ENCODE results near the gene DTNA.

DNA sequence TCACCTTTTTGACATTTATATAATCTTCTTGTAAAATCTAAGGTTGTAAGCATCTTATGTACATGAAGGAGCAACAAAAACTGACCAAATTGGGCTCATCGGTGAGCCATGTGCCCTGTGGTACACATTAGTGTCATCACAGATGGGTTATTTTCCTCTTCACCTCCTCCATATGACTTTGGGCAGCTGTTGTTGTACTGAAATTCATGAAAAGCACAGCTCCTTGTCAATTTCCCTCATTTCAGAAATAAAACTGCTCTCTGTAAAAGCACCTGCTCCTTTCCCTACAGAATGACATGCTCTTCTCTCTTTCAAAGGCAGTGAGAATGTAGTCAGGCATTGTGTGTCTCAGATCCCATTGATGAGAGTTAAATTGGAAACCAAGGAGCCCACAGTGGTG lies 42.0 kb downstream of the DTNA start:
- TF ChIP-seq CTCF (IDR thresholded peaks at IDR 0.05; ENCODE audit: borderline replicate concordance, extremely low read depth, low read length, poor library complexity, severe bottlenecking) (no peak), EZH2 (IDR thresholded peaks at IDR 0.05; ENCODE audit: borderline replicate concordance, low read depth, low read length, severe bottlenecking) (no peak)

Measured in DND-41 (cell line).